Suprapubic skin (tissue), 3 donors: Measurements from ENCODE around the gene IL34.

Experiments
- CTCF ChIP-seq, 2 donors: fragments of 200-600 bp in 1 of 2; fragments of 450-650 bp in 1 of 2; sonication (generic) in 1 of 2; IDR thresholded peaks; one replicate each; pipeline ENCODE4 v1.5.1; 2016 to 2019; ENCODE audit warnings: antibody characterized with exemption in 2 of 2, mild to moderate bottlenecking in 1 of 2, moderate library complexity in 1 of 2
- POLR2AphosphoS5 ChIP-seq, 3 donors: sonication (generic); formaldehyde crosslinking; IDR thresholded peaks; one replicate each; pipeline ENCODE4 v1.6.1; 2017; ENCODE audit warnings: antibody characterized with exemption in 3 of 3

GRCh38 chr16:70681382-70682238 lies 35.3 kb downstream of the IL34 start:
- TF ChIP-seq CTCF (IDR thresholded peaks at IDR 0.05) (no peak), POLR2AphosphoS5 (IDR thresholded peaks at IDR 0.05) (no peak)
